Coronary artery (tissue), 2 donors: Measurements from ENCODE around the gene CCDC85C.

ENCODE experiments used
- DNase-seq: peaks from one replicate; pipeline ENCODE4 v3.0.0-alpha.2; 2017; ENCODE audit warnings: low spot score
- H3K27ac ChIP-seq, 2 donors: fragments of 200-600 bp; sonication (generic); one replicate each; pipeline ENCODE4 v1.5.1; 2016 to 2019
- H3K4me3 ChIP-seq: fragments of 200-600 bp; sonication (generic); 2 replicates; pipeline ENCODE4 v1.5.1; 2016; ENCODE audit warnings: mild to moderate bottlenecking, moderate library complexity
- CTCF ChIP-seq: fragments of 200-600 bp; sonication (generic); IDR thresholded peaks from one replicate; pipeline ENCODE4 v1.5.1; 2019; ENCODE audit warnings: antibody characterized with exemption

Gene CCDC85C

GRCh38 chr14:99546234-99546879 is 57.6 kb downstream of the CCDC85C start:
- no peak for TF ChIP-seq CTCF
- H3K4me3 ChIP-seq: no peak overlapping the region
- no peak overlapping the region for H3K27ac ChIP-seq
- no peak for DNase-seq

GRCh38 chr14:99545586-99545985 is 58.4 kb downstream of the CCDC85C start:
- Histone ChIP-seq H3K4me3 (no peak overlapping the region), H3K27ac (no peak overlapping the region)
- no peak for DNase-seq
- TF ChIP-seq CTCF: no peak

GRCh38 chr14:99544991-99545390 is 59.0 kb downstream of the CCDC85C start:
- DNase-seq: no peak
- no peak overlapping the region for H3K4me3 ChIP-seq
- TF ChIP-seq CTCF: no peak
- no peak overlapping the region for H3K27ac ChIP-seq

GRCh38 chr14:99543985-99544384 is 60.0 kb downstream of the CCDC85C start:
- Histone ChIP-seq H3K4me3 (no peak overlapping the region), H3K27ac (no peak overlapping the region)
- no peak for TF ChIP-seq CTCF
- DNase-seq: no peak

GRCh38 chr14:99543370-99543769 is 60.6 kb downstream of the CCDC85C start:
- DNase-seq: no peak
- Histone ChIP-seq H3K4me3 (no peak overlapping the region), H3K27ac (no peak overlapping the region)

GRCh38 chr14:99542566-99542965 is 61.4 kb downstream of the CCDC85C start:
- H3K4me3 ChIP-seq: no peak overlapping the region
- DNase-seq: no peak
- no peak overlapping the region for H3K27ac ChIP-seq
- TF ChIP-seq CTCF: no peak

More at GRCh38 chr14:99543370-99543769, 60.6 kb downstream of the CCDC85C start:
- no peak for TF ChIP-seq CTCF

- Histone ChIP-seq H3K27ac (no peak overlapping the region), H3K4me3 (no peak overlapping the region)
- no peak for TF ChIP-seq CTCF
- DNase-seq: no peak
Measured at GRCh38 chr14:99541677-99542470, 62.1 kb downstream of the CCDC85C start.
